Measurements from ENCODE around the gene CAPNS2.

GRCh38 chr16:55561319-55561848 is 5.1 kb upstream of the CAPNS2 start:
- TF ChIP-seq CTCF (IDR thresholded peaks at IDR 0.05; ENCODE audit: low read length) (no peak), EZH2 (IDR thresholded peaks at IDR 0.05; ENCODE audit: borderline replicate concordance, low read length) (no peak)
